ENCODE measurements around the gene IDUA.

IDUA gene

GRCh38 chr4:946517-947471 lies 40.0 kb upstream of the IDUA start:
- no peak overlapping the region for H3K4me2 ChIP-seq (ENCODE audit: low read length, poor library complexity, severe bottlenecking)
- no peak overlapping the region for H3K4ac ChIP-seq (ENCODE audit: low read depth in 1 of 2, low read length in 2 of 2)

GRCh38 chr4:947491-947971 lies 39.3 kb upstream of the IDUA start:
- DNase-seq: no peak
- Histone ChIP-seq H3K36me3 (ENCODE audit: control insufficient read depth in 1 of 2, insufficient read depth in 2 of 2, low read depth in 1 of 2, low read length in 2 of 2) (peaks cover 4 to 29% of the 10 kb centered on the region in 2 experiments), H2BK120ac (ENCODE audit: low read depth, low read length) (no peak overlapping the region), H2BK5ac (ENCODE audit: low read depth, low read length, poor library complexity, severe bottlenecking) (no peak overlapping the region), H3K27ac (ENCODE audit: low read length, poor library complexity, severe bottlenecking) (no peak overlapping the region), H3K79me1 (replicated peaks; ENCODE audit: low read length, poor library complexity, severe bottlenecking) (peaks cover 26% of the 10 kb centered on the region), H2BK15ac (ENCODE audit: low read depth, poor library complexity, severe bottlenecking) (no peak overlapping the region), H3K4me2 (ENCODE audit: low read length, poor library complexity, severe bottlenecking) (no peak overlapping the region), H3K23ac (ENCODE audit: low read length in 2 of 2) (no peak overlapping the region), H4K8ac (ENCODE audit: low read length) (no peak overlapping the region), H2BK12ac (ENCODE audit: low read length in 2 of 2) (no peak overlapping the region), H3K9ac (ENCODE audit: low read length) (no peak overlapping the region), H3K27me3 (ENCODE audit: control insufficient read depth in 1 of 2, insufficient read depth in 1 of 2, low read length in 2 of 2) (peaks cover 0 to 4% of the 10 kb centered on the region in 2 experiments), H3K4ac (ENCODE audit: low read depth in 1 of 2, low read length in 2 of 2) (no peak overlapping the region), H3K4me3 (ENCODE audit: insufficient read depth in 1 of 2, low read depth in 1 of 2, low read length in 2 of 2) (no peak overlapping the region), H3K14ac (ENCODE audit: low read length in 2 of 2) (no peak overlapping the region), H3K9me3 (ENCODE audit: control insufficient read depth, low read length) (no peaks in the 10 kb centered on the region), H3K4me1 (ENCODE audit: control insufficient read depth, insufficient read depth, low read depth, low read length) (peaks cover 22% of the 10 kb centered on the region), H3K18ac (ENCODE audit: low read depth in 1 of 2, low read length in 2 of 2) (no peak overlapping the region), H2AK5ac (ENCODE audit: low read length, severe bottlenecking) (no peak overlapping the region), H2AFZ (ENCODE audit: low read depth, low read length) (no peak overlapping the region), H4K91ac (ENCODE audit: low read length) (no peak overlapping the region)
- 90% methylated on average over 19 of the region's 19 CpGs for WGBS

More at GRCh38 chr4:946517-947471, 40.0 kb upstream of the IDUA start:
- DNase-seq: no peak
- Histone ChIP-seq H2AFZ (ENCODE audit: low read depth, low read length) (no peak overlapping the region), H2BK12ac (ENCODE audit: low read length in 2 of 2) (no peak overlapping the region), H2BK5ac (ENCODE audit: low read depth, low read length, poor library complexity, severe bottlenecking) (no peak overlapping the region), H3K23ac (ENCODE audit: low read length in 2 of 2) (no peak overlapping the region), H2BK120ac (ENCODE audit: low read depth, low read length) (no peak overlapping the region), H3K18ac (ENCODE audit: low read depth in 1 of 2, low read length in 2 of 2) (no peak overlapping the region), H4K8ac (ENCODE audit: low read length) (no peak overlapping the region), H3K9ac (ENCODE audit: low read length) (no peak overlapping the region), H3K4me1 (ENCODE audit: control insufficient read depth, insufficient read depth, low read depth, low read length) (peaks cover 22% of the 10 kb centered on the region), H3K14ac (ENCODE audit: low read length in 2 of 2) (no peak overlapping the region), H3K9me3 (ENCODE audit: control insufficient read depth, low read length) (no peaks in the 10 kb centered on the region), H3K4me3 (ENCODE audit: insufficient read depth in 1 of 2, low read depth in 1 of 2, low read length in 2 of 2) (no peak overlapping the region), H3K27ac (ENCODE audit: low read length, poor library complexity, severe bottlenecking) (no peak overlapping the region), H4K91ac (ENCODE audit: low read length) (peak overlapping the region; percentile 29), H3K36me3 (ENCODE audit: control insufficient read depth in 1 of 2, insufficient read depth in 2 of 2, low read depth in 1 of 2, low read length in 2 of 2) (peaks cover 4 to 22% of the 10 kb centered on the region in 2 experiments), H2AK5ac (ENCODE audit: low read length, severe bottlenecking) (no peak overlapping the region), H3K79me1 (replicated peaks; ENCODE audit: low read length, poor library complexity, severe bottlenecking) (peaks cover 26% of the 10 kb centered on the region), H3K27me3 (ENCODE audit: control insufficient read depth in 1 of 2, insufficient read depth in 1 of 2, low read length in 2 of 2) (peaks cover 0 to 4% of the 10 kb centered on the region in 2 experiments), H2BK15ac (ENCODE audit: low read depth, poor library complexity, severe bottlenecking) (no peak overlapping the region)
- whole genome bisulfite sequencing: 77% methylated on average over 62 of the region's 62 CpGs

GRCh38 chr4:948101-948935 lies 38.5 kb upstream of the IDUA start:
- H3K9ac ChIP-seq (ENCODE audit: low read length): no peak overlapping the region
- H2BK12ac ChIP-seq (ENCODE audit: low read length in 2 of 2): no peak overlapping the region
- no peak overlapping the region for H2AK5ac ChIP-seq (ENCODE audit: low read length, severe bottlenecking)
- no peak overlapping the region for H3K14ac ChIP-seq (ENCODE audit: low read length in 2 of 2)
- peaks cover 0 to 4% of the 10 kb centered on the region in 2 experiments for H3K27me3 ChIP-seq (ENCODE audit: control insufficient read depth in 1 of 2, insufficient read depth in 1 of 2, low read length in 2 of 2)
- DNase-seq: no peak
- peaks cover 22% of the 10 kb centered on the region for H3K4me1 ChIP-seq (ENCODE audit: control insufficient read depth, insufficient read depth, low read depth, low read length)
- no peak overlapping the region for H2BK120ac ChIP-seq (ENCODE audit: low read depth, low read length)
- no peaks in the 10 kb centered on the region for H3K9me3 ChIP-seq (ENCODE audit: control insufficient read depth, low read length)
- H3K4me3 ChIP-seq (ENCODE audit: insufficient read depth in 1 of 2, low read depth in 1 of 2, low read length in 2 of 2): no peak overlapping the region
- H3K4ac ChIP-seq (ENCODE audit: low read depth in 1 of 2, low read length in 2 of 2): no peak overlapping the region
- H3K18ac ChIP-seq (ENCODE audit: low read depth in 1 of 2, low read length in 2 of 2): no peak overlapping the region
- H2AFZ ChIP-seq (ENCODE audit: low read depth, low read length): peak overlapping the region; percentile 10
- H3K79me1 ChIP-seq (replicated peaks; ENCODE audit: low read length, poor library complexity, severe bottlenecking): peaks cover 26% of the 10 kb centered on the region
- H3K4me2 ChIP-seq (ENCODE audit: low read length, poor library complexity, severe bottlenecking): no peak overlapping the region
- no peak overlapping the region for H4K91ac ChIP-seq (ENCODE audit: low read length)
- WGBS: 89% methylated on average over 32 of the region's 33 CpGs
- H3K36me3 ChIP-seq (ENCODE audit: control insufficient read depth in 1 of 2, insufficient read depth in 2 of 2, low read depth in 1 of 2, low read length in 2 of 2): peaks cover 5 to 37% of the 10 kb centered on the region in 2 experiments
- H2BK5ac ChIP-seq (ENCODE audit: low read depth, low read length, poor library complexity, severe bottlenecking): no peak overlapping the region
- no peak overlapping the region for H3K23ac ChIP-seq (ENCODE audit: low read length in 2 of 2)
- H3K27ac ChIP-seq (ENCODE audit: low read length, poor library complexity, severe bottlenecking): no peak overlapping the region
- H4K8ac ChIP-seq (ENCODE audit: low read length): no peak overlapping the region
- no peak overlapping the region for H2BK15ac ChIP-seq (ENCODE audit: low read depth, poor library complexity, severe bottlenecking)

- H3K27me3 ChIP-seq (ENCODE audit: control insufficient read depth in 1 of 2, insufficient read depth in 1 of 2, low read length in 2 of 2): peaks cover 0 to 4% of the 10 kb centered on the region in 2 experiments
Measured at GRCh38 chr4:948936-949300, 37.9 kb upstream of the IDUA start.

More at GRCh38 chr4:948936-949300, 37.9 kb upstream of the IDUA start:
- no peak overlapping the region for H3K4ac ChIP-seq (ENCODE audit: low read depth in 1 of 2, low read length in 2 of 2)
- H2BK15ac ChIP-seq (ENCODE audit: low read depth, poor library complexity, severe bottlenecking): no peak overlapping the region
- H3K23ac ChIP-seq (ENCODE audit: low read length in 2 of 2): no peak overlapping the region
- no peak overlapping the region for H2BK12ac ChIP-seq (ENCODE audit: low read length in 2 of 2)
- no peak overlapping the region for H2BK5ac ChIP-seq (ENCODE audit: low read depth, low read length, poor library complexity, severe bottlenecking)
- H3K9ac ChIP-seq (ENCODE audit: low read length): no peak overlapping the region
- H3K18ac ChIP-seq (ENCODE audit: low read depth in 1 of 2, low read length in 2 of 2): no peak overlapping the region
- H3K14ac ChIP-seq (ENCODE audit: low read length in 2 of 2): no peak overlapping the region
- no peak overlapping the region for H3K4me3 ChIP-seq (ENCODE audit: insufficient read depth in 1 of 2, low read depth in 1 of 2, low read length in 2 of 2)
- peaks cover 26% of the 10 kb centered on the region for H3K79me1 ChIP-seq (replicated peaks; ENCODE audit: low read length, poor library complexity, severe bottlenecking)
- H2AK5ac ChIP-seq (ENCODE audit: low read length, severe bottlenecking): no peak overlapping the region
- no peak overlapping the region for H2AFZ ChIP-seq (ENCODE audit: low read depth, low read length)
- 94% methylated on average over 13 of the region's 13 CpGs for WGBS
- H4K8ac ChIP-seq (ENCODE audit: low read length): no peak overlapping the region
- H3K4me1 ChIP-seq (ENCODE audit: control insufficient read depth, insufficient read depth, low read depth, low read length): peaks cover 22% of the 10 kb centered on the region
- H3K36me3 ChIP-seq (ENCODE audit: control insufficient read depth in 1 of 2, insufficient read depth in 2 of 2, low read depth in 1 of 2, low read length in 2 of 2): peaks cover 5 to 41% of the 10 kb centered on the region in 2 experiments
- no peak overlapping the region for H2BK120ac ChIP-seq (ENCODE audit: low read depth, low read length)
- no peak overlapping the region for H3K27ac ChIP-seq (ENCODE audit: low read length, poor library complexity, severe bottlenecking)
- DNase-seq: no peak
- no peak overlapping the region for H4K91ac ChIP-seq (ENCODE audit: low read length)
- H3K4me2 ChIP-seq (ENCODE audit: low read length, poor library complexity, severe bottlenecking): no peak overlapping the region
- no peaks in the 10 kb centered on the region for H3K9me3 ChIP-seq (ENCODE audit: control insufficient read depth, low read length)

All from mesenchymal stem cell (in vitro differentiated cells and primary cell).